OCI-LY7 (cell line): Measurements from ENCODE around the gene DESI1. TPM values are rescaled to one million over a fixed set of nuclear protein-coding genes. Genes with fewer than 3 reads are reported as not detected.
"Not testable (repeated sequence)": the region's sequence is repeated elsewhere in the genome, so short reads cannot be mapped to it uniquely, and the experiment has no call there.

Source experiments
- BruUV-seq: library from RNA; stranded (reverse); fragments of 400-500 nt; replicated peaks from 2 replicates; lab custom pipeline; 2021; lab: Mats Ljungman, UMichigan
- CTCF ChIA-PET: fragments of 300-600 bp; sonication (Branson Sonifier 250); formaldehyde crosslinking; loops from one replicate; lab custom pipeline; 2022; ENCODE audit warnings: antibody characterized with exemption; ENCODE audit not compliant: unreplicated experiment; lab: Charles Lee
- POLR2A ChIA-PET: fragments of 300-600 bp; sonication (Branson Sonifier 250); formaldehyde crosslinking; loops from one replicate; lab custom pipeline; 2022; ENCODE audit warnings: antibody characterized with exemption; lab: Charles Lee
- DNase-seq: peaks from one replicate; pipeline ENCODE4 v3.0.0-alpha.2; 2015; ENCODE audit warnings: low spot score
- H2AFZ ChIP-seq: fragments of 200-600 bp; sonication (generic), shearing (Covaris generic); 2 replicates; pipeline ENCODE4 v1.6.1; 2014; ENCODE audit warnings: mild to moderate bottlenecking, antibody characterized with exemption, low read length, moderate library complexity
- H3K27ac ChIP-seq: fragments of 200-600 bp; sonication (generic); 2 replicates; pipeline ENCODE4 v1.5.1; 2014; ENCODE audit warnings: mixed run types, low read depth, mild to moderate bottlenecking, moderate library complexity, low read length, inconsistent platforms; ENCODE audit not compliant: poor library complexity, severe bottlenecking
- H3K36me3 ChIP-seq: fragments of 200-600 bp; sonication (generic); 2 replicates; pipeline ENCODE4 v1.6.1; 2014; ENCODE audit warnings: mild to moderate bottlenecking, antibody characterized with exemption, low read length, moderate library complexity, mixed read lengths; ENCODE audit not compliant: insufficient read depth
- H3K4me1 ChIP-seq: fragments of 200-600 bp; sonication (generic); 2 replicates; pipeline ENCODE4 v1.5.1; 2014; ENCODE audit warnings: mild to moderate bottlenecking, low read length; ENCODE audit not compliant: insufficient read depth, poor library complexity, severe bottlenecking
- H3K4me2 ChIP-seq: fragments of 200-600 bp; sonication (generic); 2 replicates; pipeline ENCODE4 v1.6.1; 2014; ENCODE audit warnings: mild to moderate bottlenecking, low read length
- H3K4me3 ChIP-seq: fragments of 200-600 bp; sonication (generic); 2 replicates; pipeline ENCODE4 v1.5.1; 2014; ENCODE audit warnings: mild to moderate bottlenecking, low read depth, low read length; ENCODE audit not compliant: poor library complexity, severe bottlenecking
- H3K79me2 ChIP-seq: fragments of 200-600 bp; sonication (generic); 2 replicates; pipeline ENCODE4 v1.6.1; 2016; ENCODE audit warnings: low read depth, mild to moderate bottlenecking, low read length, moderate library complexity, mixed read lengths; ENCODE audit not compliant: insufficient read depth
- H3K9me2 ChIP-seq: fragments of 200-600 bp; sonication (generic); 2 replicates; pipeline ENCODE4 v1.6.1; 2016; ENCODE audit warnings: mild to moderate bottlenecking, low read length, mixed read lengths; ENCODE audit not compliant: insufficient read depth
- H3K9me3 ChIP-seq: fragments of 200-600 bp; sonication (generic); 2 replicates; pipeline ENCODE4 v1.6.1; 2014; ENCODE audit warnings: mild to moderate bottlenecking, mixed run types, low read length, mixed read lengths
- H4K20me1 ChIP-seq: fragments of 200-600 bp; sonication (generic); 2 replicates; pipeline ENCODE4 v1.6.1; 2014; ENCODE audit warnings: mild to moderate bottlenecking, antibody characterized with exemption, low read length, moderate library complexity, mixed read lengths; ENCODE audit not compliant: insufficient read depth
- EZH2phosphoT487 ChIP-seq: fragments of 200-600 bp; sonication (generic); IDR thresholded peaks from 2 replicates; pipeline ENCODE4 v1.6.1; 2018; ENCODE audit warnings: low read depth, borderline replicate concordance, mild to moderate bottlenecking, mixed run types, antibody characterized with exemption, low read length, moderate library complexity, mixed read lengths
- intact Hi-C: fragments of 100-400 bp; cut with micrococcal nuclease; formaldehyde crosslinking; loops from one replicate; pipeline ENCODE4 v1.10.0; 2022; ENCODE audit not compliant: unreplicated experiment
- total RNA-seq, 2 experiments: library from RNA; depleted of rRNA in 1 of 2; stranded (reverse); fragments of >200 nt in 1 of 2; shearing (Covaris generic) in 1 of 2; gene quantifications; 2 replicates each; pipeline ENCODE4 v1.2.3, GENCODE V29; 2014 to 2022
- TF ChIP-seq, protein P1 (sequence below): fragments of 200-600 bp; sonication (generic); conservative IDR thresholded peaks from 2 replicates; pipeline ENCODE4 v1.5.1; 2014; ENCODE audit warnings: mild to moderate bottlenecking, antibody characterized with exemption, low read length, moderate library complexity, mixed read lengths

The DESI1 gene
- total RNA-seq, 2 experiments from 2014 or later: 39.0 to 65.0 TPM

DNA sequence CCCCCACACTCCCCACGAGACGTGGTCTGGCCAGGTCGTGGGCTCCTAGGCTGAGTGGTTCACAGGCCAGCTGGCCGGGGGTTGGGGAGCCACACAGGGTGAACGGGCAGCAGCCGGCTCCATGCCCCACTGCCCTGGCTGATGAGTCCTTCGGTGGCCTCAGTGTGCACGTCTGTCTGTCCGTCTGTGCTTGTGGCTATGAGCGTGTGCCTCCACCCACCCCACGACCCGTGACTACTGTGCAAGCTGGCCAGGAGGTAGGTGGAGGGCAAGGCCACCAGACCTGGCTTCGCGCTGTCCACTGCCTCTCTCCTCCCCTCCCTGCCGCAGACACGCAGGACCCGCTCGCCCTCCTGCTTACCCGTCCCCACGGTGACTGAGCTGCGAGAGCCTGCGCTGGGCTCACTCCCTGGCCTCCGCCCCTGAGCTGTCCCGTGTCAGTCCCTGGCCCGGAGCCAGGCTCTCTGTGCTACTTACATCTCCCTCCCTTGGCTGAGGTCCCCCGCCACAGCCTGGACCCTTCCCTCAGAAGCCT lies 45.9 kb downstream of the DESI1 start:
- Histone ChIP-seq H3K27ac (no peak overlapping the region), H4K20me1 (no peaks in the 10 kb centered on the region), H3K4me1 (no peaks in the 10 kb centered on the region), H3K79me2 (no peaks in the 10 kb centered on the region), H3K9me2 (no peaks in the 10 kb centered on the region), H3K4me3 (no peak overlapping the region), H3K4me2 (no peak overlapping the region), H3K36me3 (peaks cover 4% of the 10 kb centered on the region; the same call in 1 of the 2 replicates), H3K9me3 (no peaks in the 10 kb centered on the region), H2AFZ (no peak overlapping the region)
- no peak for DNase-seq
- TF ChIP-seq, protein P1, sequence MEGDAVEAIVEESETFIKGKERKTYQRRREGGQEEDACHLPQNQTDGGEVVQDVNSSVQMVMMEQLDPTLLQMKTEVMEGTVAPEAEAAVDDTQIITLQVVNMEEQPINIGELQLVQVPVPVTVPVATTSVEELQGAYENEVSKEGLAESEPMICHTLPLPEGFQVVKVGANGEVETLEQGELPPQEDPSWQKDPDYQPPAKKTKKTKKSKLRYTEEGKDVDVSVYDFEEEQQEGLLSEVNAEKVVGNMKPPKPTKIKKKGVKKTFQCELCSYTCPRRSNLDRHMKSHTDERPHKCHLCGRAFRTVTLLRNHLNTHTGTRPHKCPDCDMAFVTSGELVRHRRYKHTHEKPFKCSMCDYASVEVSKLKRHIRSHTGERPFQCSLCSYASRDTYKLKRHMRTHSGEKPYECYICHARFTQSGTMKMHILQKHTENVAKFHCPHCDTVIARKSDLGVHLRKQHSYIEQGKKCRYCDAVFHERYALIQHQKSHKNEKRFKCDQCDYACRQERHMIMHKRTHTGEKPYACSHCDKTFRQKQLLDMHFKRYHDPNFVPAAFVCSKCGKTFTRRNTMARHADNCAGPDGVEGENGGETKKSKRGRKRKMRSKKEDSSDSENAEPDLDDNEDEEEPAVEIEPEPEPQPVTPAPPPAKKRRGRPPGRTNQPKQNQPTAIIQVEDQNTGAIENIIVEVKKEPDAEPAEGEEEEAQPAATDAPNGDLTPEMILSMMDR: no peak
- TF ChIP-seq EZH2phosphoT487: no peak
- ChIA-PET POLR2A (no interaction called here), CTCF (interaction anchor here (0.6 kb wide), 1 partner anchor 23 kb away, joined by 4 read pairs; no protein-coding TSS in a partner anchor)
- BruUV-seq: no TSS peak
- intact Hi-C loops: no loop called here

DNA sequence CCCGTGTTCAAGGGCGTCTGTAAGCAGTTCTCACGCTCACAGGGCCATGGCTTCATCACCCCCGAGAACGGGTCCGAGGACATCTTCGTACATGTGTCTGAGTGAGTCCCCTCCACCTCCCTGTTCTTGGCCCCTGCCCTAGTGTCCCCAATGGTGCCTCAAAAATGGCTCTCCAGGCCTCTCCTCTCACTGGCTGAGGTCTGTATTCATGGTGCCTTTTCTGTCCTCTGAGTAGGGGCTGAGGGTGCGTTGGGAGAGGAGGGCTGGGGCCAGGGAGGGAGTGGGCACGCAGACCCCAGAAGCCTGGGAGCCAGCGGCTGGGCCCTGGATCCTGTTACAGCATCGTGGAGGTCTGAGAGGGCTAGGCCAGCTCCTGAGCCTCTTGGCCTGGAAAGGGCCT lies 47.2 kb downstream of the DESI1 start:
- intact Hi-C loops: no loop called here
- Histone ChIP-seq H3K9me2 (no peaks in the 10 kb centered on the region), H2AFZ (no peak overlapping the region), H3K4me1 (no peaks in the 10 kb centered on the region), H3K9me3 (no peaks in the 10 kb centered on the region), H3K4me2 (no peak overlapping the region), H3K36me3 (peaks cover 4% of the 10 kb centered on the region; the same call in 1 of the 2 replicates), H3K4me3 (no peak overlapping the region), H4K20me1 (no peaks in the 10 kb centered on the region), H3K27ac (no peak overlapping the region), H3K79me2 (no peaks in the 10 kb centered on the region)
- CTCF ChIA-PET: no interaction called here
- TF ChIP-seq, protein P1: no peak
- TF ChIP-seq EZH2phosphoT487: no peak
- DNase-seq: no peak
- no TSS peak for BruUV-seq
- POLR2A ChIA-PET: no interaction called here

DNA sequence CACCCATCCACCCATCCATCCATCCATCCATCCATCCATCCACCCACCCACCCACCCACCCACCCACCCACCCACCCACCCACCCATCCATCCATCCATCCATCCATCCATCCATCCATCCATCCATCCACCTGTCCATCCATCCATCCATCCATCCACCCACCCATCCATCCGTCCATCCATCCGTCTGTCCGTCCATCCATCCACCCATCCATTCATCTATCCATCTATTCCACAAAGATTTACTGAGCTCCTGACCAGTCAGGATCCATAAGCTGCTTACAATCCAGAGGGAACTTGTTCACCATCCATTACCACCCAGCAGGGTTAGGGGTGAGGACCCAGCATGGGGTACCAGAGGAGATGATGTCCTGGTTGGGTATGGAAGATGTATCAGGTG lies 48.5 kb downstream of the DESI1 start:
- BruUV-seq, H3K79me2 ChIP-seq, H3K9me2 ChIP-seq, H3K27ac ChIP-seq, H2AFZ ChIP-seq, intact Hi-C loops, DNase-seq, H3K4me3 ChIP-seq, H3K4me2 ChIP-seq, H4K20me1 ChIP-seq, H3K36me3 ChIP-seq, H3K9me3 ChIP-seq, H3K4me1 ChIP-seq, CTCF ChIA-PET: not testable (repeated sequence)
- POLR2A ChIA-PET: interaction anchor here (0.7 kb wide), 1 partner anchor 94 kb away, joined by 4 read pairs; no protein-coding TSS in a partner anchor
